ENCODE results near the gene TNFRSF14.
A peak's percentile ranks its signal among the peaks of the same experiment; 100 is the strongest.
"Not testable (repeated sequence)": the region's sequence is repeated elsewhere in the genome, so short reads cannot be mapped to it uniquely, and the experiment has no call there.

TNFRSF14 gene

GRCh38 chr1:2553076-2553475, 3.1 kb upstream of the TNFRSF14 start:
- DNase-seq (ENCODE audit: low read depth in 1 of 2, low spot score in 1 of 2) = not testable (repeated sequence)

- no peak for DNase-seq (ENCODE audit: low read depth in 1 of 2, low spot score in 1 of 2)
Measured at GRCh38 chr1:2553871-2554620, 2.1 kb upstream of the TNFRSF14 start.

GRCh38 chr1:2554621-2555387, 1.4 kb upstream of the TNFRSF14 start:
- DNase-seq (ENCODE audit: low read depth in 1 of 2, low spot score in 1 of 2) = no peak

- DNase-seq (ENCODE audit: low read depth in 1 of 2, low spot score in 1 of 2) = peak; percentile 52 to 68
Measured at GRCh38 chr1:2555634-2556276, 416 bp upstream of the TNFRSF14 start.

GRCh38 chr1:2556678-2557481, 709 bp downstream of the TNFRSF14 start:
- DNase-seq (ENCODE audit: low read depth in 1 of 2, low spot score in 1 of 2) = no peak

- no peak for DNase-seq (ENCODE audit: low read depth in 1 of 2, low spot score in 1 of 2)
Measured at GRCh38 chr1:2557482-2558400, 1.6 kb downstream of the TNFRSF14 start.

GRCh38 chr1:2558420-2558819, 2.2 kb downstream of the TNFRSF14 start:
- DNase-seq (ENCODE audit: low read depth in 1 of 2, low spot score in 1 of 2) = no peak

- DNase-seq (ENCODE audit: low read depth in 1 of 2, low spot score in 1 of 2) = no peak
Measured at GRCh38 chr1:2558861-2559260, 2.7 kb downstream of the TNFRSF14 start.

- DNase-seq (ENCODE audit: low read depth in 1 of 2, low spot score in 1 of 2) = no peak
Measured at GRCh38 chr1:2559509-2560298, 3.5 kb downstream of the TNFRSF14 start.

GRCh38 chr1:2560299-2561073, 4.3 kb downstream of the TNFRSF14 start:
- no peak for DNase-seq (ENCODE audit: low read depth in 1 of 2, low spot score in 1 of 2)

GRCh38 chr1:2561446-2561845, 5.3 kb downstream of the TNFRSF14 start:
- DNase-seq (ENCODE audit: low read depth in 1 of 2, low spot score in 1 of 2) = no peak

GRCh38 chr1:2561898-2562895, 6.0 kb downstream of the TNFRSF14 start:
- no peak for DNase-seq (ENCODE audit: low read depth in 1 of 2, low spot score in 1 of 2)

- no peak for DNase-seq (ENCODE audit: low read depth in 1 of 2, low spot score in 1 of 2)
Measured at GRCh38 chr1:2563205-2563604, 7.0 kb downstream of the TNFRSF14 start.

GRCh38 chr1:2564006-2564814, 8.0 kb downstream of the TNFRSF14 start:
- DNase-seq (ENCODE audit: low read depth in 1 of 2, low spot score in 1 of 2) = no peak

GRCh38 chr1:2564815-2565374, 8.7 kb downstream of the TNFRSF14 start:
- no peak for DNase-seq (ENCODE audit: low read depth in 1 of 2, low spot score in 1 of 2)
